Mucosa of gallbladder (tissue), 1 donor: ENCODE results near the gene NXPE3. TPM values are rescaled to one million over a fixed set of nuclear protein-coding genes. Genes with fewer than 3 reads are reported as not detected.
"Not testable (repeated sequence)": the region's sequence is repeated elsewhere in the genome, so short reads cannot be mapped to it uniquely, and the experiment has no call there.

ENCODE experiments used
- DNase-seq: peaks from one replicate; pipeline ENCODE4 v3.0.0-alpha.2; 2020; ENCODE audit warnings: low spot score
- total RNA-seq: library from RNA; stranded (reverse); gene quantifications from one replicate; pipeline ENCODE4 v1.2.1, GENCODE V29; 2021
- donor health status: DM: no; HTN: no; CAD: no.

Gene NXPE3
- total RNA-seq, 1 donor from 2014 or later: 13.2 TPM

GRCh38 chr3:101851850-101852714, 73.1 kb downstream of the NXPE3 start:
- DNase-seq: no peak

- no peak for DNase-seq
These were observed 74.2 kb downstream of the NXPE3 start for GRCh38 chr3:101852983-101853840.

- DNase-seq: no peak
These were observed 75.0 kb downstream of the NXPE3 start for GRCh38 chr3:101853982-101854381.

GRCh38 chr3:101854608-101855304, 75.7 kb downstream of the NXPE3 start:
- peak; percentile 38 for DNase-seq

GRCh38 chr3:101857301-101857741, 78.3 kb downstream of the NXPE3 start:
- no peak for DNase-seq

- no peak for DNase-seq
These were observed 79.5 kb downstream of the NXPE3 start for GRCh38 chr3:101858464-101859030.

- DNase-seq: no peak
These were observed 81.0 kb downstream of the NXPE3 start for GRCh38 chr3:101859882-101860448.

- DNase-seq: no peak
These were observed 82.3 kb downstream of the NXPE3 start for GRCh38 chr3:101861212-101861788.

- DNase-seq: no peak
These were observed 82.9 kb downstream of the NXPE3 start for GRCh38 chr3:101861789-101862415.

GRCh38 chr3:101862416-101863165, 83.6 kb downstream of the NXPE3 start:
- no peak for DNase-seq

GRCh38 chr3:101864926-101865325, 85.9 kb downstream of the NXPE3 start:
- not testable (repeated sequence) for DNase-seq

GRCh38 chr3:101865751-101866509, 86.9 kb downstream of the NXPE3 start:
- no peak for DNase-seq

- DNase-seq: no peak
These were observed 88.5 kb downstream of the NXPE3 start for GRCh38 chr3:101867511-101867910.

GRCh38 chr3:101867996-101868395, 89.0 kb downstream of the NXPE3 start:
- no peak for DNase-seq

- peak; percentile 62 for DNase-seq
These were observed 89.8 kb downstream of the NXPE3 start for GRCh38 chr3:101868534-101869464.

- no peak for DNase-seq
These were observed 91.1 kb downstream of the NXPE3 start for GRCh38 chr3:101870138-101870537.

- DNase-seq: no peak
These were observed 94.6 kb downstream of the NXPE3 start for GRCh38 chr3:101873619-101874018.

- no peak for DNase-seq
These were observed 97.1 kb downstream of the NXPE3 start for GRCh38 chr3:101876142-101876541.
